Activated T-helper 9 cell treated with anti-CD3 and anti-CD28 coated beads, Interleukin-2, amount 50 U/mL, for 16 hours (primary cell): Measurements from ENCODE around the gene GNB5.

Experiments
- DNase-seq: peaks from one replicate; pipeline ENCODE4 v3.0.0-alpha.2; 2020; ENCODE audit warnings: low read depth

The GNB5 gene

DNA sequence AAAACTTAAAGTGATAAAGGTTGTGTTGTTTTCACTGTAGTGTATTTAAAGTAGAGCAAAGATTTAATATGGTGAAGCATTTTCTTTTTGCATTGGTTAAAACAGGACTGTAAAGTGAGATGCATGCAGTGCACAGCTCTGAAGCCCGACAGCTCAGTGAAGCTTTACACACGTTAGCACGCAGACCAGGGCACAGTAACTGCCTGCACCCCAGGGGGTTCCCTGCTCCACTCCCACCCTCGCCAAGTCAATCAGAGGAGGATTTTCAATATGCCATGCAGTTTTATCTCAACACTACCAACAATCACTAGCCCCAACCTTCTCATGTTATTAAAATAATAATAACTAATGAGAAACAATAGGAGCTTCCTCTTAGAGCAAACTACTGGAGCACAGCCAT, 50.5 kb downstream of the GNB5 start:
- DNase-seq, result no peak

DNA sequence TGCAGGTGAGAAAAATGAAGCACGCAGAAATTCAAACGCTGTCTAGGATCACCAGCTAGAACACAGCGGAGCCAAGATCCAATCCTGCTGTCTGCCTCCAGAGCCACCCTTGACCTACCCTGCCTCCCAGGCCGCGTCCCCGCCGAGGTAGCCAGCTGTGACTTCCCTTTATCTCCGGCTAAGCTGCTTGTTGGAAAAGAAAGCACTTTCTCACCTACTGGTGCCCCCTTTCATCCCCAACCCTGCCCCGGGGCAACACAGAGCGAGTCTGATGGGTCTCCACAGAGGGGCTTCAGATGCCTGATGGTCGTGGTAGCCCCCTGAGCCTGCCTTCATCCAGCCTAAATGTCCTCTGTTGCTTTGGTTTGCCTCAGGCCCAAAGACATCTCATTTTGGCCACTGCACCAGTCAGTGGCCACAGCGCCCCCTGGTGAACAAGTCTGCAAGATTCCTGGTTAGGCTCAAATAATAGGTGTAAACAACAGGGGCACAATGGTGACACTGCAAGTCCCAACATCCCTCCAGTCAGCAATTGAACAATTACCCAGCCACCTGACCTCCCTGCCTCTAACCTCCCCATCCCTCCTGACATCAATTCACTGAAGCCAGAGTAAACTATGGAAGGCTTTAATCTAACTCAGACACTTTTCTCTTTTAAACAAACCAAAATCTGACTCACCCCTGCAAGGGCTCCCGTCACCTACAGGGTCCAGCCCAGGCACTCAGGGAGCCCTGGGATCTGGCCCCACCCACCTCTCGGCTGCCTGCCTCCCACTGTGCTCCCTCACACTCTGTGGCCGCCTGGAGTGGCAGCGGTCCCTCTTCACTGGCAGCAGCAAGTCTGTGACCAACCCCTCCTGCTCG, 51.4 kb downstream of the GNB5 start:
- DNase-seq, result peak; percentile 35

DNA sequence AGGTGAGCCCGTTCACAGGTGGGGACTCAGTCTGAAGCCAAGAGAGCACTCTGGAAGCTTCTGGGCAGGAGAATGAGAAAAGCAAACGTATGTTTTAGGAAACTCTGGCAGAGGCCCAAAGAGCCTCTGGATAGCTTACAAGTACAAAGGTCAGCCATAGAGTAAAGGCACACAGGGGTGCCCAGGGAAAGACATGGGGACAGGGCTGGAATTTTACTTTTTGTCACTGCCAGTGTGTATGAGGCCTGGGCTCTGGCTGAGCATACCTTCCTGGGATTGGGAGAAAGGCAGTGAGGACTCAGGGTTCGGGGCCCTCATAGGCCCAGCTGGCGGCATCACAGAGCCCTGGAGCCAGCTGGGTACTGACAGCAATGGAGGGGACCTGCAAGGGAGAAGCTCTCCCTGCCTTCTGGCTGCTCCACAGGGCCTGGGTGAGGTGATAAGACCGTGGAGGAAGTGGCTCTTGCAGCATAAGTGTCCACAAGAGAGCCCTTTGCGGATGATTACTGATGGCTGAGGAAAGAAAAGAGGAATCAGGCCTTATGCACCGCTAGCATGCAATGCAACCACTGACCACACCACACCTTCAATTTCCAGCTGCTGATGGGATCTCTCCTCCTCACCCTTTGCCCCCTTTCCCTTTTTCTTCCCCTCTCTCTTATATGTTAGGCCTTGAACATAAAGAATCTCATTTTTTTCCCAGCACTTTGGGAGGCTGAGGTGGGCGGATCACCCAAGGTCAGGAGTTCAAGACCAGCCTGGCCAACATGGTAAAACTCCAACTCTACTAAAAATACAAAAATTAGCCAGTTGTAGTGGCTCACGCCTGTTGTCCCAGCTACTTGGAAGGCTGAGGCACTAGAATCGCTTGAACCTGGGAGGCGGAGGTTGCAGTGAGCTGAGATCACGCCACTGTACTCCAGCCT, 53.5 kb downstream of the GNB5 start:
- DNase-seq, result no peak

DNA sequence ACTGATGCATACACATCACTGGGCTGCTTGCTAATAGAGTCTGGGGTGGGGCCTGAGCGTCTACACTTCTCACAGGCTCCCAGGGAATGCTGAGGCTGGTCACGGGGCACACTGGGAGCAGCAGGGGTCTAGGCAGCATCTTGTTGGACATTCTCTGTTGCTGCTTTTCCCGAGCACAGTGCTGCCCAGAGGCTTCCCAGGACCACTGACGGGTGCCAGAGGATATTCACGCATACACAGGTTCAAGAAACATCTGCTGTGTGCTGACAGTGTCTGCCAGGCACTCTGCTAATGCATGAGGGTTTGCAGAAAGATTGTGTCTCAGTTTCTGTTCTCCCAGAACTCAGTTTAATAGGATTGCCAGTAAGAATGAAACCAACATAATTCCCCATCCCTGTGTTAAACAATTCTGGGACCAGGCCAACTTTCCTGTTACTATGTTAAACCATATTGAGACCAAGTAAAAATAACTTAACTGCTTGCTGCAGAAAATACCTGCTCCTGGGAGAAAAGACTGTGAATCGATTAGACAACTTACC, 54.7 kb downstream of the GNB5 start:
- DNase-seq, result no peak

DNA sequence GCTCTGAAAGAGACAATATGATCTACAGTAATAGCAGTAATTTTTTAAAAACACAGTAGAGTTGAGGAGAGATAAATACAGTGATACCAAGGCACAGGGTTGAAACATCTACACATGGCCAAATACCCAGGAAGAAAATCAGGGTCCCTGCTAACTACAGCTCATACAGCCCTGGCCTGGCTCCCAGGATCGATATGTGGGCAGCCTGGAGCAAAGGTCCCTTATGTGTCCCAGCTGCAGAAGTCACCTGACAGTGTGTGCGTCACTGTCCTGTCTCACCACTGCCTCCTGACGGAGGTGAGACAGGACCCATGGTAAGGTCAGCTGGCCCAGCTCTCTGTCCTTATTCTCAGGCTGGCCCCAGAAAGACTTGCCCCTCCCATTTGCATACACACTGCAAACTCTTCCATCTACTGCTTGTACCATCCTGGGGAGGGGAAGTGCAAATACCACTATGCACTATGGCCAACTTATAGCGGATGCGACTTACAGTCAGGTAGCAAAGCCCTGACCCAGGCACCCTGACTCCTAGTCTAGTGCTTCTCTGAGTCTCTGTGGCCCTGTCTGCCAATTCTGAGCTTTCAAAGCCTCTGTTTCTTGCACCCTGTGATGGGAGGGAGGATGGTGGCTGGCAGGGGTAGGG, 56.6 kb downstream of the GNB5 start:
- no peak for DNase-seq

DNA sequence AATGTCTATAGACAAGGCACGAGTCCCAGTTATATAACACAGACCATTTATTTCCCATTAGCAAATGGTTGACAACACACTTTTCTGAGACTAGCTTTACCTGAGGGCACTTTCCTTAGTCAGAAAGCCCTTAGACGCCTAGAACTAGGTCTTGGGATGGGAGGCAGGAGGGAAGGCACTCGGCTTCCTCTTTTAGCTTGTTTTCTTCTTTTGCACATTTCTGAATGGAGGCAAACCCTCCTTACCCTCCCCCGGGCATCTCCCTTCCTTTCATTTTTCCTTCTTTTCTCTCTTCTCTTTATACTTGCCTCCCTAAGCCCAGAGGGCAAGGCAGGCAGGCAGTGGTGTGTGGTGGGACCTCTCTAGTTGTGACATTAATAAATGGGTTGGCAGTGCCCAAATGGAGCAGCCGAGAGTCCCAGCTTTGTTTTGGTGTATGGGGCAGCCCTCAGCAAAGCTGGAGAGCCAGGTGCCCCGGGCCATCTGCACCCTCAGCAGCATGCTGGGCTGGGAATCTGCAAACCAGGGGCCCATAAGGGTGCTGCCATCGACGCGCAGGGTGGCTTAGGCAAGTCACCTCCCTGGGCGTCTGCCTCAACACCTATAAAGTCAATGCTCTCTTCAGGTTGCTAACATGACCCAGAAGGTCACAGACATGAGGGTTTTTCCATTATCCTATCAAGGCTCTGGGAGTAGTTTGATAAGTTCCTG, 57.5 kb downstream of the GNB5 start:
- DNase-seq, result no peak

DNA sequence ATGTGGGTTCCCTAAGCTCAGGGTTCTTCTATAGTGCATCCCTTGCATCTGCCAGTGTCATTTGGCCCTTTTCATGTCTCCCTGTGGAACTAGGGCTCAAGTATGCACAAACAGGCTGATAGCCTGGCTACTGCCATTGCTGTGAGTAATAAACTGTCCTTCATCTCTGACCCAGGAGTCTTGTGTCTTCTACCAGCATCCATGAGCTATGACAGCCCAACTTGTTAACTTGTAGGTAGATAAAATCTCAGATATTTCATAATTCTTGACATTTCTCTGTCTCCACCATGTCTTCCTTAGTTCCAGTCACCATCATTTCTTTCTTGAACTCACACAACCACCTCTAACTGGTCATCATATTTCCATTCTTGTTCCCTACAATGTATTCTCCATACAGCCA, 59.1 kb downstream of the GNB5 start:
- no peak for DNase-seq

DNA sequence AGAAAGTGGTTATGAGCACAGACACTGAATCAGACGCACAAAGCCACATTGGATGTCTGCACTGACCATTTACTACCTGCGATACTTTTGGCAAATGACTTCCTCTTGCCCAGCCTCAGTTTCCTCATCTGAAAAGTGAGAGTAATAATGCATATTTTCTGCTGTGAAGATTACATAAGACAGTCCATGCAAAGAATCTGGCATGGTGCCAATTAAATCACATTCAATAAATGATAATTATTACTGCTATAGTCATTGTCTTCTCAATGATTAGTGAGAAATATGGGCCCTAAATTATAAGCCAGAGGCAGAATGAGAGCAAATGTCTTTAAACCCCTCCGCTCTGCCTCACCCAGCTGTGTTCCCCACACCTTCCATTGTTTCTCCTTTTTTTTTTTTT, 62.6 kb downstream of the GNB5 start:
- no peak for DNase-seq

DNA sequence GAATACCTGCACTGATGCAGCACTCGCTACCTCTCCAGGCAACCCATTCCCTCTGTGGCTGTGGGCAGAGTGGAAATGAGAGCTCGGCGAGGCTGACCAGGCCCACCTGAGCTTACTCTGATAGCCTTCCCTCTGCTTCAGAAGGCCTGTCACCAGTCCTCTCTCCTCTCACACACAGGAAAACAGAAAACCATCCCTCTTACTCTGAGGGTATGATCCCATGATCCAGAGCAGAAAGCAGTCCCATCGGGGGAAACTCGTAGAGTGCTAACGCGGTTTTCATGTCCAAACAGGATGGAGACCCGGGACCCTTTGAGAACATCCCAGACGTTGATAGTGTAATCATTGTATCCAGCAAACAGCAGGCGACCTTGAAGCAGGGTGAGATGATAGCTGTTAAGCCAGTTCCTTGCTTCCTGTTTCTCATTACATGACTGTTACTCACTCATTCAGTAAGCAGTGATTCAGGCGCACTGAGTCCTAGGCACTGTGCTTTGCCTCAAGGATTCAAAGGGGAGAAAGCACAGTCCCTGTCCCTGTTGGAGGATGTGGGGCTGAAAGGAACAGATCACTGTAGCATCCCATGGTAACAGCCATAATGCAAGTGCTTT, 66.8 kb downstream of the GNB5 start:
- no peak for DNase-seq

DNA sequence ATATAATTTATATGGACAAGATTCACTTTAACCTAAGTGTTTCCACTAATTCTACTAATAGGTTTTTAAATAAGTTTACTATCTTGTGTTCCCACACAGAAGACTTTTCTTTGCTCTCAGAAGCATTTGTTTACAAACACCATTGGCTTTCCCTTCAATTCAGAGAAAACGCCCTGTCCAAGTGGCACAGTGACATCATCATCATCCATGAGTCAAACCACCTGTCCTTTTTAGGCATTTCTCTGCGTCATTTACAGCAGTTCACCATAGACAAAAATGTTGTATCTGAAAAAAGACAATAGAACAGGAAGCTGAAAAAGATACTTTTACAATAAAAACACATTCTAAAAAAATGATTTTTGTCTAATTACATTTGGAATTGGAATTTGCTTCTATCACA, 69.3 kb downstream of the GNB5 start:
- DNase-seq, result no peak

DNA sequence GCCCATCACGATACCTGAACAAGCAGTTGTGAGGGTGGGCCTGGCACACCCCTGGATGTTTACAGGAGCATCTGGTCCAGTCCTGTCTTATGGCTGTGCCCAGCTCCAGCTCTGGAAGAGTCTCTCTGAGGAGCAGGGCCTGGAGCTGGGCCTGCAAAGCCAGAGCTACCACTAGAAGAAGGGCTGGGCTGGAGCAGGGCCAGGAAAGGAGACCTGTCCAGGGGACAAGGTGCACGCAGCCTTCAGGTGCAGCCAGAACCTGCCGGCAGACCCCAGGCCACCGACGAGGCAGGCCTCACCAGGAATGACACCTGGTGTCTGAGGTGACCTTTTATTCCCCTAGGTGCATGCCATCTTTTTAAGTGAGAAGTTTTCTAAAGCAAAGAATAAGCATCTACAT, 70.2 kb downstream of the GNB5 start:
- no peak for DNase-seq

DNA sequence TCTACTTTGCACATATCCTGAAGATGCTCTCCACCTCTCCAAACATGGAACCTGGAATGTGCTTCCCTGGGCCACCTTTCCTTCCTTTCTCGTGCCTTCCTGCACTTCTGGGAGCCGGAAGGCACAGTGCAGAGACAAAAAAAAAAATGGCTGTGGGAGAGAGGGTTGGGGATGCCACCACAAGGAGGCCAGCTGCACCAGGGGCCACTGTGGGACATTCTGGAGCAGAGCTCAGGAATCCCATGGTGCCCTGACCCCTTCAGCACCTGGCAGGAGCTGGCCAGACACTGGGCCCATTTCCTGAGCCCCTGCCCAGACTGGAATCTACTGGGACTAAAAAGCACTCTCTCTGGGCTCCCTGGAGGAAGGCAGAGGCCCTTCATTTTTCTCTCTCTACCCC, 70.7 kb downstream of the GNB5 start:
- no peak for DNase-seq

DNA sequence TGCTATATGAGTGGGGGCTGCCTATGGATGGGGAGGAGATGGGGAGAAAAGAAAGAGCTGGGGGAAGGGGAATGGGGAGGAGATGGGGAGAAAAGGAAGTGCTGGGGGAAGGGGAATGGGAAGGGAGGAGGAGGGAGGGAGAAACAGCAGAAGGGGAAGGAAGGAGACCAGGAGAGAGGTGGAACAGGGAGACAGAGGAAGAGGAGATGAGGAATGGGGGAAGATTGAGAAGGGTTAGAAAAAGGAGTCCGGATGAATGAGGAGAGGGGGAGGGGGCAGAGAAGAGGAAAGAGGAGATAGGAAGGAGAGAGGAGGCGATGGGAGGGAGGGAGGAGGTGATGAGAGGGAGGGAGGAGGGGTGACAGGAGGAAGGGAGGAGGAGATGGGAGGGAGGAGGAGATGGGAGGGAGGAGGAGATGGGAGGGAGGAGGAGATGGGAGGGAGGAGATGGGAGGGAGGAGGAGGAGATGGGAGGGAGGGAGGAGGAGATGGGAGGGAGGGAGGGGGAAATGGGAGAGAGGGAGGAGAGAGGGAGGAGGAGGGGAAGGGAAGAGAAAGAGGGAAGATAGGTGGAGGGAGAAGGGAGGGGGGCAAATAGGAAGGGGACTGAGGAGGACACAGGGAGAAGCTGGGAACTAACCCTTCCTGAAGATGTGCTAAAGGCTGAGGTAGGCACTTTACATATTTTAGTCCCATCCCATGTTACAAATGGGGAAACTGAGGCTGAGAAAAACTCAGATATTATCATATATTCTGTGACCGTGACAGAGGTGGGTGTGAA, 72.0 kb downstream of the GNB5 start:
- no peak for DNase-seq

DNA sequence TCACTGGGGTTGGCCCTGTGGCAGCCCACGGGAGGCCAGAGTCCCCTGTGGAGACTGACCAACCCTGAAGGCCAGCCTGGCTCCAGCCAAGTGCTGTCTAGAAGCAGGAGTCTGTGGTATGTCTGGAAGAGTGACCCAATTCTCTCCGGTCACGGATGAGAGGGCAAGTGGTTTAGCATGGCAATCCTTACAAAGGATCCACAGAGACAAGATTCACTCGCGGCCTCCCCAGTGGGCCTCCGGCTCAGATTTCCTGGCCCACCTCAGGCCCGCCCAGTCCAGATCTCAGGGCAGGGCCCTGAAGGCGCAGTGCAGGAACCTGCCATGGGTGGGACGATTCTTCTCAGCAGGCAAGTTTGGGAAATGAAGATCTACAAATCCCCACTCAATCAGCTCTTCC, 73.6 kb downstream of the GNB5 start:
- DNase-seq, result no peak

DNA sequence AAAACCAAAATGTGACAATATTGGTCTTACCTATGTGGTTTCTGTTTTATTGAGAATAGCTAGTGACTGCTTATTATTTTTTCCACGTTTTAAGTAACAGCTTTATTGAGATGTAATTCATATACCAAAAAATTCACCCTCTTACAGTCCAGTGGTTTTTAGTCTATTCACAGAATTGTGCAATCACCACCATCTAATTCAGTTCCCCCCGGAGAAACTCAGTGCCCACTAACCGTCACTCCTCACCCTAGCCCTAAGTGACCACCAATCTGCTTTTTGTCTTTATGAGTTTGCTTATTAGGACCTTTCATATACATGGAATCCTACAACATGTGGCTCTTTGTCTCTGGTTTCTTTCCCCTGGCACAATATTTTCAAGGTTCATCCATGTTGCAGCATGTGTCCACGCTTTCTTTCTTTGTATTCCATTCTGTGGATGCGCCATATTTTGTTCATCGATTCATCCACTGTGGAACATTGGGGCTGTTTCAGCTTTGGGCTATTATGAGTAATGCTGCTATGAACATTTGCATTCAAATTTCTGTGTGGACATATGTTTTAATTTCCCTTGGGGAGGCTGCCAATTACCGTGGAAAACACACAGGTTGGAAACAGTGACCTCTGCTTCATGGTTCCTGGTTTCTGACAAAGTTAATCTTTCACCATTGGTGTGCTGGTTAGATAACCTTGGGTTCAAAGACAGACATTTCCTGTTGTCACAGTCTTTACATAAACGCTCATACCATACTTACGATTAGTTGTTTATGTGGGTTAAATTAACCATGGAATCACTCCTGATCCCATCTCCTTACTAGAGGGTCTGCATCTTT, 75.4 kb downstream of the GNB5 start:
- no peak for DNase-seq

DNA sequence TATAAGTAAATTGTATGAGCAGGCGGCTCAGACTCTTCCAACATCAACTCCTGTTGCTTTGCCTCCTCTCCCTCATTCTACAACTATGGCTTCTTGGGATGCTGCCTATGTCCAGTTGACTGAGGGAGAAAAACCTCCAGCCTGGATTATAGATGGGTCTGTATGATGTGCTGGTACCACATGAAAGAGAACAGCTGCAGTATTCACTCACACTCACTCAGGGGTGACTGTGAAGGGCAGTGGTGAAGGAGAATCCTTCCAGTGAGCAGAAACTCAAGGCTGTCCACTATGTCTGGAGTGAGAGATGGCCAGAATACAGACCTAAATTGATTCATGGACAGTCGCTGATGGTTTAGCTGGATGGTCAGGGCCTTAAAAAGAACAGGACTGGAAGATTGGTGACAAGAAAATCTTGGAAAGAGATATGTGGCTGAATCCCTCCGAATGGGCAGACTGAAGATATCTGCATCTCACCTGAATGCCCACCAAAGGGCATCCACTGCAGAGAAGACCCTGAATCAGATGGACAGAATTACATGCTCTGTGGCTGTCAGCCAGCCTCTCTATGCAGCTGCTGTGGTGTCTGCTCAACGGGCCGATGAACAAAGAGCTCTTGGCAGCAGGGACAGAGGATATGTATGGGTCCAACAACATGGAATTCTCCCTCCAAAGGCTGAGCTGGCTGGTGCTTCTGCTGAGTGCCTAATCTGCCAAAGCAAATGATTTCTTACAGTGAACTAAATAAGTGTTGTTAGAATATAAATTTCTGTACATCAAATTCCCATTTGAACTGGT, 76.7 kb downstream of the GNB5 start:
- DNase-seq, result no peak

DNA sequence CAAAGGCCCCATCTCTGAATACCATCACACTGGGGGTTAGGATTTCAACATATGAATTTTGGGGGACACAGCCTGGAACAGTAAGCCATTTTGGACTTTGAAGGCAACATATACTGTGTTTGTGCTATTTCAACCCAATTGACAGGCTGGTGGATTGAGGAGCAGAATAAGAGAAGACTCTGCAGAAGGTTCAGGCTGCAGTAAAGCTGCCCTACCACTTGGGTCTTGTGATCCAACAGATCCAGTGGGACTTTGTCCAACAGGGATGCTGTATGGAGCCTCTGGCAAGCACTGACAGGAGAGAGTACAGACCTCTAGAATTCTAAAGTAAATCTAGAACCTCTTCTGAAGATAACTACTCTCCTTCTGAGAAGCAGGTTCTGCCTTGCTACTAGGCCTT, 77.5 kb downstream of the GNB5 start:
- no peak for DNase-seq

DNA sequence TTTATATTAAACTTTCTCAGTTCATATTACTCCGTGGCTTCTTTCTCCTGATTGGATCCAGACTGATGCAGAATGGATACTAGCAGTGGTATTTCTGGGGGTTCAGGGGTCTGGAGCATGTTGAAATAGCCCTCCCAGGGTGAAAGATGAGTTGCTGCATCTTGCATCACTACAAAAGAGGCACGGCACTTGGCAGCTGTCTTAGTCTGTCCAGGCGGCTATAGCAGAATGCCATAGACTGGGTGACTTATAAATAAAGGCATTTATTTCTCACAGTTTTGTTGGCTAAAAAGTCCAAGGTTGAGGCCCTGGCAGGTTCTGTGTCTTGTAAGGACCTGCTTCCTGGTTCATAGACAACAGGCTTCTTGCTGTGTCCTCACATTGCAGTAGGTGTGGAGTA, 78.0 kb downstream of the GNB5 start:
- no peak for DNase-seq
